NCI-H1930 (cell line): ENCODE data around the gene COL4A4.

Source experiments
- DNase-seq, 2 experiments: peaks; one replicate each; lab custom pipeline; 2025; lab: John Stamatoyannopoulos, UW

COL4A4 gene

DNA sequence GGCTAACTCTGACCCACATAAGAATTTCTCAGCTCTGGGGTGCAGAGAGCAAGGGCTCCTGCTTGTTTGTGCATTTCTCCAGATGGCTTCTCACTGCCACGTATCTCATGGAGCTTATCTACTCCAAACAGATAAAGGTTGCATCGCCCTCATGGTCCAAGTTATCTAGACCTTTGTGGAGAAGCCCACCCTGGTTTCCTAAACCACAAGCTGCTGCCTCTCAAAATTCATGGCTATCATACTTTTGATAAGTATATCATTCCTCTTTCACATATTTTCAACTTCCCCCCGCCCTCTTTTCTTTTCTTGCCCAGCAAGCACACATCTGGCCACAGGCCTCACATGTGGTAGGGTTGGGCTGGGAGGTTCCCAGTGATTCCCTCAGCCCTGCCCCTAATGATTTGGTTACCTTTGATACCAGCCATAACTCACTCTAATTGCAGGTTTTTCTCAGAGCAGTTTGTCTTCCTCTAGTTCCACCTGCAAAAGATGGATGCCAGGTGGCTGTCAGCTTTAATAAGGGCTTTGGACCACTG is 182.1 kb downstream of the COL4A4 start:
- DNase-seq, result no peak

DNA sequence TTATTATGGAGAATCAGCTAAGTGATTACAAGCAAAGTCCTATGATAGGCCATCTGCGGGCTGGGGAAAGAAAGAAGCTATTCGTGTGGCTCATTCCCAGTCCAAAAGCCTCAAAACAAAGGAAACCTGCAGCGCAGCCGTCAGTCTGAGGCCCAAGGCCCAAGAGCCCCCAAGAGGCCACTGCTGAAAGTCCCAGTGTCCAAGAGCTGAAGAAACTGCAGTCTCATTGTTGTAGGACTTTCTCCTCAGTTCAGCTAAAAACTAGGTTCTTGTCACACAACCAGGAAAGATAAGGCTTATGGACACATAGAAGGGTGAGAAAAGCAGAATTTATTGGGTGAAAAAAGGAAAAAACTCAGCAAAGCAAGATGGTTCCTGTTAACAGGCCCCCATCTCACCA is 185.0 kb downstream of the COL4A4 start:
- DNase-seq, result no peak

DNA sequence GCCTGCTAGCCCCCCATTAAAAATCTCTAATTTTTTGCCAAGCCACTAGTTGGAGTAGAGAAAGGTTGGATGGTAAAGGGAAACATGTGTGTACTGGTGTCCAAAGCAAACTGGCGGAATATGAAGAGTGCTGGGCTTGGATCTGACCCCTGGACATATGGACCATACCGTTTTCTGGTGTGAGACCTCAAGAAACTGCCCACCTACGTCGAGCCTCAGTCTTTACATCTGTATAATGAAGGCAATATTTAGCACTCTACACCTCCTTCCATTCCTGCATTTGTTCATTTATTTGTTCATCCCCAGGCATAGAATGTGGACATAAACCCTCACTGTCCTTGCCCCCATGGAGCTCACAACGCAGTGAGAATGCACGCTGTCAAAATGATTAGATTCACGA is 185.7 kb downstream of the COL4A4 start:
- DNase-seq, result no peak

DNA sequence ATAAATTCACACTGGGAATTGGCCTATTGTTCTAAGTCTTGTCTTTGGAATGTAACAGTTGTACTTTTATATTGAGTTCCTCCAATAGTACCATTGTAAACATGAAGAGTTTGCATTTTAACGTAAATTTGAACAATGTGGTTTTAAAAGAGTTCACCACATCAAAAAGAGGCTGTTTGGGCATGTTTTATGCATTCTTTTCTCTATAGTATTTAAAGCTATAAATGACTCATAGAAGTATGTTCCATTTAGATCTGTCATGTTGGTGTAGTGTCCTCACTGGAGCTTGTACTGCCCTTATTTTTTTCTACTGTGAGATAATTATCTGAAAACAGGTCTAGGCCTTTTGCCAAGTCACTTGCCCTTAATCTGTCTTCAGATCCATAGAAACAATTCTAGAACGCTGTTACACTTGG is 186.2 kb downstream of the COL4A4 start:
- DNase-seq, result no peak

DNA sequence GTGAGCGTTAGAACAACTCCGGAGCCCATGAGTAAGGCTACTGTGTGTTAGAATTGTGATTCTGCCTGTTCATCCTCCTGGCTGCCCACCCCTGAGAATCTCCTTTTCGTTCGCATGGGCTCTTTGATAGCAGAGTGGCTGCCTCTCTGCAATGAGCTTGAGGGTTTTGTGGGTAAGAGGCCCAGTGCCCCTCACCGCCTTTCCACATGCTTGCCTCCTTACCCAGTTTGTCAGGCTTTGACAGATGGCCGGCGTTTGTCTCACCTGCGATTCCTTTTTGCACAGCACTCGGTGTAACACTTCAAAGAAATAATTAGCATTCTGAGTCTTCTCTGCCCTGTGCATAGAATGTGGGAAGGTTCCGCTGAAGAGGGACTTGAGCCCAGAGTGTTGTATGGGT is 190.2 kb downstream of the COL4A4 start:
- DNase-seq, result no peak

DNA sequence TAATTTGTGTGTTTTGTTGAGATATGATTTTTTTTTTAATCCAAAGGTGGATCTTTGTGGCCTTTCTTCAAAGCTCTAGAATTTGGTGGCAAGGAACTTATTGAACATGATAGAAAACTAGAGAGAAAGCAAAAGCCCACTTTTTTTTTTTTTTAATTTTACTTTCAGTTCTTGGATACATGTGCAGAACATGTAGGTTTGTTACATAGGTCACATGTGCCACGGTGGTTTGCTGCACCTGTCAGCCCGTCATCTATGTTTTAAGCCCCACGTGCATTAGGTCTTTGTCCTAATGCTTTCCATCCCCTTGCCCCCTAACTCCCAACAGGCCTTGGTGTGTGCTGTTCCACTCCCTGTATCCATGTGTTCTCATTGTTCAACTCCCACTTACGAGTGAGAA is 192.2 kb downstream of the COL4A4 start:
- DNase-seq, result no peak

DNA sequence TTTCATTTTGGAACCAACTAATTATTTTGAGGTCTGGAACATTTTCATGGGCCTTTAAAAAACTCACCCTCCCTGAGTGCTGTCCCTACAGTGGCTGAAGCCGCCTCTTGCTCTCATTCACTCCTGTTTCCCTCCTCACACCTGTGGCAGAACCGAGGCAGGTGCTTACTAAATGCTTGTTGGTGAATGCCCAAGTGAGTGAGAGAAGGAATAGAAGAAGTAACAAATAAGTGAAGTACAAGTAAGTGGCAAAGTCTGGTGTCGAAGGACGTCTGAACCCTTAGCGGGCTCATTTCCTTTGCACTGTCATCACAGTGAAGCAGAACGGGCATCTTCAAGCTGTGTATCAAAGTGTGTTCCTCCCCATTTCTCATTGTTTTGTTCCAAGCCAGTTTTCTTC is 192.9 kb downstream of the COL4A4 start:
- DNase-seq, result no peak

DNA sequence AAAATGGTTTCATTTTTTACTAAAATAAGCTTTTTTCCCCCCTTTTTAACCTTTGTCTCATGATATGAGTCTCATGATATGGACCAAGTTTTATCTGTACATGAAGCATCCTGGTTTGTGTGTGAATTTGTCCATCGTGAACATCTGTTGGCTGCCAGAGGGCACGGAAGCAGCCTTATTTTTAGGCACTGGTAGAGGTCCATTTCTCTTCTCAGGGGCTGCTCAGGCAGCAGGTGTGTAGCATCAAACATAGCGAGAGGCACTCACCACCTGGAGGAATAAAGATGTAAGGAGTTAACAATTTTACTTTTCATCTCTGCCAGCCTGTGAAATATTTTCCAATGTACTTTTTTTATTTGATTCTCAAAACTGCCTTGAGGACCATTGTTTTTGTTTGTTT is 193.6 kb downstream of the COL4A4 start:
- DNase-seq, result no peak

DNA sequence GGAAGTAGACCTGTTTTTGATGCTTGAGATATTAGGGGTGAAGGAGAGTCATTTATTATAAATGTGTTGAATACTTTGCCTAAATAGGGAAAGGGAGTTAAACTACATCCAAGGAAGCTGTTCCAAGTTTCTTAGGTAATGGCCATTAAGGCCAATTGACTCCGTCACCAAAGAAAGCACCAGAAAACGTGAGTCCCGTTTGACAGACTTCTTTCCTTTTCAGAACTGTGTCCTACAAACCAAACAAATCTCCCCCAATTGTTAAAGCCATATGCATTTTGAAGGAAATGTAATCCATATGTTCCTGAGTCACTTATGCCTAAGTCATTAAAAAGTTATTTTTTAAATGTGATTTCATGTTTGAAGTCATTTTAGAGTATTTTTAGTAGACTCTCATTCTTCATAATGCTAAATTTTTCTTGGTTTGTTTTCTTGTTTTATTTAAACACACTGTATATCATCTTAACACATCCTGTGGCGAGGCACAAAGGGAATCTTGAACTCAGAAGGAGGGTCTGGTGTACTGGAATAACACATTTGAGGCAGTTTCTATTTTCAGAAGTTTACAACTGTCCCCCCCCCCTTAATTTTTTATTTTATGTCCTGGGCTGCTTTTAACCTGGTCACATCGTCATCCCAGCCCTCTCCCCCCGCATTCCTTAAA is 194.5 kb downstream of the COL4A4 start:
- no peak for DNase-seq

DNA sequence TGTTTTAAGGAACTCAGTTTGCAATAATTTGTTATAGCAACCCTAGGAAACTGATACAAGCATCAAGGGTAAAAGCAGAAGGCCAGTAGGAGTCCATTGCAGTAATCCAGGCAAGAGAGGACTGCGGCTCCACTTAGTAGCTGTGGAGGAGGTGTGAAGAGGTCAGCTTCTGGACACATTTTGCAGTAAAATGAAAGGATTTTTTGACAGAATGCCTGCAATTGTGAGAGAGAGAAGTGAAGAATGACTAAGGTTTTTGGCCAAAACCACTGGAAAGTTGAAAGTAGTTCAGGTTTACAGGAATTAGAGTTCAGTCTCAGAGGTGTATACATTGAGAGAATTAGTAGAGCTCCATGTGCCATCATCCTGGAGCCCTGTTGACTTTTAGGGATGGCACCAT is 198.6 kb downstream of the COL4A4 start:
- no peak for DNase-seq

DNA sequence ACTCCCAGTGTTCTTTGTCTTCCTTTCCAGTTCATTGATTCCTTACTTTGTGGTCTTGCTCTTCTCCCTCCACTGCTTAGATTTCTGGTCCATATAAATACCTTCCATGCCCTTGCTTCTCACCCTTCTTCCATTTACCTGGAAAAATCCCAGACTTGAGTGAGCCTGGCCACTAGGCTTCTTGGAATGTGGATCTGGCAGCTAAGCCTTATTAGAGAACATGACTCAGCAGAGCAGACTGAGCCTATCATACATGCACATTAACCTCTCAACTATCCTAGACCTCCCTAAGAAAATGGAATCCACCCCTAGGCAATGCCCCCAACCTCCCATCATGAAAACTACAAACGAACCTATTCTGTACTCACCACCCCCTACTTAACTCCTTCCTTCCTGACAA is 200.5 kb downstream of the COL4A4 start:
- no peak for DNase-seq

DNA sequence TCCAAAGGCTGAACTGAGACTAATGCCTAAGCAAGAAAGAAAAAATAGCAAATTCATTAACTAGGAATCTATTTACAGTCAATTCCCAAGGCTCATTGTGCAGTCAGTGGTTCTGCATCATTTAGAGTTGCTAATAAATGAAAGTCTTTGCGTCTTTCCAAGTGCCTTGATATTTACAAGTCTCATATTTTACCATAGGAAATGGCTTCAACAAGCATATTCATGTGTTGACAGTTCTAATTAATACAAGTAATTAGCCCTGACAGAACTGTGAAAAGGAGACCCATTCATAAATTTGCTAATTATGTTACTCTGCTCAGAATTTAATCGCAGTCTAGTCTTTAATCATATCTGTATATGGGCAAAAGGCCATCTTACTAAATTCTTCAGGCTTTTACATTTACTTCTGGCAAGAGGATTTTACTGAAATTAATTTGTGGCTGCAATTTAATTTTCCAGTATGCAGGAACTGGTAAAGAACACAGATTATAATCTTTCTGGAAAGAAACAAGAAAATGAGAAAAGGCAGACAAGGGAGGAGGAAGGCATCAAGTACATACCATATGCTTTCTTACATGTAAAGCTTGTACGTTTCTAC is 201.7 kb downstream of the COL4A4 start:
- DNase-seq, result no peak

DNA sequence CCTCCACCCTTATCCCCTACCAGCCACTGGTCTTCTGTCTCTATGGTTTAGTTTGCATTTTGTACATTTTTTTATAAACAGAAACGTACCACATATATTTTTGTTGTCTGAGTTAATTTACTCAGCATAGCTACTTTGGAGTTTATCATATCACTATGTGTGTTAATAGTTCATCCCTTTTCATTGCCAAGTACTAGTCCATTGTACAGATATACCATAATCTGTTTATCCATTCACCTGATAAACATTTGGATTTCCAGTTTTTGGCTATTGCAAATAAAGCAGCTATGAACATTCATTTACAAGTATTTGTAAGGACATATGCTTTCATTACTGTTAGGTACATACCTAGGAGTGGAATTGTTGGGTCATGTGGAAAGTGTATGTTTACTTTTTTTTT is 204.6 kb downstream of the COL4A4 start:
- no peak for DNase-seq

DNA sequence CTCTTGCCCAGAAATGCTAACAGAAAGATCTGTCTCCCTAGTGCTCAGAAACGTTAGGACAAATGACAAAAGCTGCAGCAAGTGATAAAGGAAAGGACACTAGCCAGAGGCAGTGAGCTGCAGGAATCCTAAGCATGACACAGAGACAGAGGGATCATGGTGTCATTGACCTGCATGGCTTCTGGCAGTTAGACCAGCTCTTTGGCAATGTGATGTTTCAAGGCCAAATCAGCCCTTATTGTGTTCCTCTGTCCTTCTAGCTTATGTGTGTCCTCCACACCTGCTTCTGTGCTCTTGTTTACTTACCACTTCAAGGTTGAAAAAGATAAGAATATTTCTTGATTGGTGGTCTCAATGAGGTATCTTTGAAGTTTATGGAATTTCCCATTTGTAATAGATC is 207.3 kb downstream of the COL4A4 start:
- DNase-seq, result no peak

DNA sequence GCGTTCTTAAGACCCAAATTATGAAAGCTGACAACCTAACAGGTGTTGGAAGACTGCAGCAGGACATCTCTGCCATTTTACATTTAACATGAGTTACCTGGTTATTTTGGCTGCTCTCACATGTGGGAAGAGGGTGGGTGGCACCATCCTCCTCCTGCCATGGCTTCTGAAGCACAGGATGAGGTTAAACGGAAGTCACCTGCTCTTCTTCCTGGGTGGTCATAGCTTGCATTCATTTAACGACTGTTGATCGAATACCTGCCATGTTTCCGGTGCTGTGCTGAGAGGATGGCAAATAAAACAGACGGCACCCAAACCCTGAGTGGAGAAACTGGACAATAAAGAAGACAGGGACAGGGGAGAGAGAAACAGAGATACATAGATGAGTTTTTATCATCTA is 210.2 kb downstream of the COL4A4 start:
- no peak for DNase-seq

DNA sequence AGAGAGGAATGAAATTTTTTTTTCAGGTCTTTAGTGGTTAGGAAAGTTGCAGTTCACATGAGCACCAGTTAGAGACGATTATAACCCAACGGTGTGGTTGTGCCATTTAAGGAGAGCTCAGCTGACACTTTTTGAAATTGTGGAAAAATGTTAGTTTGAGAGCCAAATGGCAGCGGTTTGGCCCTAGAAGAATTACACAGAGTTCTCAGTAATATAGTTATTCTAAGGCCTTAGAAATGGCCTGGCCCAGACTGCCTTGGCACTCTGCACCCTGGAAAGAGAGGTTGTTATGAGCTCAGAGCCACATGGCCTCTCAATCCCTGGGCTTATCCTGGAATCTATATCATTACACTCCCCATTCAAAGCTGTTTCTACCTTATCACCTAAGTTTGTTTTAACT is 210.8 kb downstream of the COL4A4 start:
- DNase-seq, result no peak
